NCI-H1436 treated with DMSO at 0.1 percent for 48 hours (cell line): ENCODE data around the gene TC2N.
"Not testable (repeated sequence)": the region's sequence is repeated elsewhere in the genome, so short reads cannot be mapped to it uniquely, and the experiment has no call there.

ENCODE experiments used
- DNase-seq: peaks from one replicate; lab custom pipeline; 2025; lab: John Stamatoyannopoulos, UW

Gene TC2N

GRCh38 chr14:91889477-91890211 is 22.3 kb upstream of the TC2N start:
- no peak for DNase-seq

GRCh38 chr14:91888641-91889476 is 21.5 kb upstream of the TC2N start:
- DNase-seq = no peak

- DNase-seq = no peak
These were observed 19.6 kb upstream of the TC2N start for GRCh38 chr14:91886961-91887360.

- DNase-seq = no peak
These were observed 18.5 kb upstream of the TC2N start for GRCh38 chr14:91885839-91886238.

GRCh38 chr14:91885113-91885712 is 17.9 kb upstream of the TC2N start:
- DNase-seq = no peak

- no peak for DNase-seq
These were observed 17.3 kb upstream of the TC2N start for GRCh38 chr14:91884664-91885063.

GRCh38 chr14:91883753-91884152 is 16.4 kb upstream of the TC2N start:
- no peak for DNase-seq

- no peak for DNase-seq
These were observed 15.4 kb upstream of the TC2N start for GRCh38 chr14:91882776-91883175.

GRCh38 chr14:91882369-91882768 is 15.0 kb upstream of the TC2N start:
- no peak for DNase-seq

GRCh38 chr14:91879196-91879595 is 11.9 kb upstream of the TC2N start:
- DNase-seq = no peak

- DNase-seq = no peak
These were observed 10.9 kb upstream of the TC2N start for GRCh38 chr14:91878274-91878673.

GRCh38 chr14:91877376-91877915 is 10.1 kb upstream of the TC2N start:
- DNase-seq = no peak

GRCh38 chr14:91876492-91876891 is 9.2 kb upstream of the TC2N start:
- DNase-seq = no peak

GRCh38 chr14:91875525-91876286 is 8.4 kb upstream of the TC2N start:
- no peak for DNase-seq

- DNase-seq = no peak
These were observed 6.4 kb upstream of the TC2N start for GRCh38 chr14:91873471-91874415.

GRCh38 chr14:91872517-91873470 is 5.5 kb upstream of the TC2N start:
- DNase-seq = no peak

- DNase-seq = no peak
These were observed 4.7 kb upstream of the TC2N start for GRCh38 chr14:91872011-91872501.

- DNase-seq = not testable (repeated sequence)
These were observed 4.1 kb upstream of the TC2N start for GRCh38 chr14:91871401-91871800.

GRCh38 chr14:91870890-91871289 is 3.6 kb upstream of the TC2N start:
- DNase-seq = no peak
